ENCODE results near the gene PLEKHD1. TPM values are rescaled to one million over a fixed set of nuclear protein-coding genes. Genes with fewer than 3 reads are reported as not detected.

Gene PLEKHD1
- under 0.01 TPM in 1 of 2 replicates, not detected in the other for total RNA-seq

GRCh38 chr14:69484444-69485314, at the start of gene PLEKHD1:
Gene PLEKHD1, plus strand, starts transcription at chr14:69484728. Its CDS starts 238 bp downstream, at chr14:69484966.

GRCh38 chr14:69574263-69574953, 89.9 kb downstream of the PLEKHD1 start, which contains the start of gene CCDC177:
Gene CCDC177, minus strand, starts transcription at chr14:69574871. Its CDS starts 1,249 bp downstream, at chr14:69573622.

Other genes starting within 250 kb of the PLEKHD1 start
- gene GALNT16, start 224.6 kb upstream of the PLEKHD1 start, total RNA-seq: 1.9 and 2.5 TPM in 2 replicates
- 115 and 259 TPM in 2 replicates for gene ERH, start 86.4 kb upstream of the PLEKHD1 start, total RNA-seq
- 150 and 169 TPM in 2 replicates for gene SLC39A9, start 86.0 kb upstream of the PLEKHD1 start, total RNA-seq
- under 0.01 TPM in 2 replicates for gene CCDC177, start 90.1 kb downstream of the PLEKHD1 start, total RNA-seq
- gene SUSD6, start 126.9 kb downstream of the PLEKHD1 start, total RNA-seq: 6.8 and 7.5 TPM in 2 replicates

All from regular cardiac myocyte (primary cell).